GM12801 (cell line): Measurements from ENCODE around the gene TBC1D9.

Experiments
- TF ChIP-seq, protein P1 (sequence below): IDR thresholded peaks from one replicate; pipeline ENCODE4 v1.5.1; 2011; ENCODE audit warnings: control low read depth; ENCODE audit not compliant: insufficient read length; ENCODE audit errors: extremely low read depth

The TBC1D9 gene

DNA sequence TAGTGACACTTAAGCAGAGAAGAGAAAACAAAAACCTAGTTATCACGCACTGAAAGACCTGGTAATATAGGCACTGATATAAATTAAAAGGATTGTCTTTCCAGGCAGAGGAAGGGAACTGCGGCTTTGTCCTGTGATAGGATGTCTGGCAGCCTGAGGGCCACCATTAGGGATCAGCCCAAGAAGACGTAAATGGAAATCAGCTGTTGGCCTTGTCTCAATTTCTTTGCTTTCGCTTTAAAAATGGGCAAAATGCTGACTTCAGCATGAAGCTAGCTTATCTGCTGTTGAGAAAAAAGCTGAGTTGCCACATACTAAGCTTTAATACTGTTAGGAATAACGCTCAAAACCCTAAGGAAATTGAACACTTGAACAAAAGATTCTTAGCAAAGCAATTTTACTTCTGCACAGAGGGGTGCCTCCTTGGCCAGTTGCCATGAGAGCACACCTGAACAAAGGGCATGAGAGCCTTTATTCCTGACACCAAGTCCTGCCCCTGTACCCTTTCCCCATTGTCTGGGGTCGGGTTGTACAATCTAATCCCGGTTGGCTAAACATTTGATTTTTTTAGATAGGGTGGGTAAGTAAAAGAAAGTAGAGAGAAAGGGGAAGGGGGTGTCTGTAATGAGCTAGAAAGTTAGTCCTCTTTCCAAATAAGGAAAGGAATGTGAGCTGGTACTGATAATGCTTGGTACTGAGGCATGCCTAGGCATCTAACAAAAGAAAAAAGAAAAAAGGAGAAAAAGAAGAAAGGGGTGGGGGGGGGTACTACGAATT lies 102.3 kb downstream of the TBC1D9 start:
- TF ChIP-seq, protein P1, sequence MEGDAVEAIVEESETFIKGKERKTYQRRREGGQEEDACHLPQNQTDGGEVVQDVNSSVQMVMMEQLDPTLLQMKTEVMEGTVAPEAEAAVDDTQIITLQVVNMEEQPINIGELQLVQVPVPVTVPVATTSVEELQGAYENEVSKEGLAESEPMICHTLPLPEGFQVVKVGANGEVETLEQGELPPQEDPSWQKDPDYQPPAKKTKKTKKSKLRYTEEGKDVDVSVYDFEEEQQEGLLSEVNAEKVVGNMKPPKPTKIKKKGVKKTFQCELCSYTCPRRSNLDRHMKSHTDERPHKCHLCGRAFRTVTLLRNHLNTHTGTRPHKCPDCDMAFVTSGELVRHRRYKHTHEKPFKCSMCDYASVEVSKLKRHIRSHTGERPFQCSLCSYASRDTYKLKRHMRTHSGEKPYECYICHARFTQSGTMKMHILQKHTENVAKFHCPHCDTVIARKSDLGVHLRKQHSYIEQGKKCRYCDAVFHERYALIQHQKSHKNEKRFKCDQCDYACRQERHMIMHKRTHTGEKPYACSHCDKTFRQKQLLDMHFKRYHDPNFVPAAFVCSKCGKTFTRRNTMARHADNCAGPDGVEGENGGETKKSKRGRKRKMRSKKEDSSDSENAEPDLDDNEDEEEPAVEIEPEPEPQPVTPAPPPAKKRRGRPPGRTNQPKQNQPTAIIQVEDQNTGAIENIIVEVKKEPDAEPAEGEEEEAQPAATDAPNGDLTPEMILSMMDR, result no peak

- TF ChIP-seq, protein P1, result no peak
These were observed 103.6 kb downstream of the TBC1D9 start for GRCh38 chr4:140652601-140653000.

DNA sequence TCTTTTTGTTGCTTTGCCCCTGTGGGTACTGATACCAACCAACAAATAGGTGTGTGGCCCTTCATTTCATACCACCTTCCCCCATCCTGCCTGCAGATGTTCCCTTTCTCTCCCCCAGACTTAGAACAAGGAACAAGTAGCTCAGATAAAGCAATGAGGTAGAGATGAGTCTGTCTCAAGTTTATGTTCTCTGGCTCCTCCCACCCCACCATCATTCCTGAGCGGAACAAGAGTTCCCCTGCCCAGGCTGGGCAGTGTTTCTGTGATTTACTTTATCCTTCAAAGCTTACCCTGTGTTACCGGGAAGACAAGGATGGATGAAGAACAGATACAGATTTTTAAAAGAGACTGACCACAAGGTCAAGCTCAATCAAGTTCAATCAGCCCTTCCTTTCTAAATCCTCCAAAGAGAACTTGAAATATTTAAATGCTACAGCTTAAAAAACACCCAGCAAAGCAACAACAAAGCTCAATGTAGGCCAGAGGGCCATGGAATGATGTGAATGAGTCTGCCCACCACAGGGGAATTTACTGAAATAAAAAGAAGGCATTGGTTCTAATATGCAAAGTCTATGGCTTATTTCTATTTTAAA lies 107.4 kb downstream of the TBC1D9 start:
- TF ChIP-seq, protein P1, result no peak

DNA sequence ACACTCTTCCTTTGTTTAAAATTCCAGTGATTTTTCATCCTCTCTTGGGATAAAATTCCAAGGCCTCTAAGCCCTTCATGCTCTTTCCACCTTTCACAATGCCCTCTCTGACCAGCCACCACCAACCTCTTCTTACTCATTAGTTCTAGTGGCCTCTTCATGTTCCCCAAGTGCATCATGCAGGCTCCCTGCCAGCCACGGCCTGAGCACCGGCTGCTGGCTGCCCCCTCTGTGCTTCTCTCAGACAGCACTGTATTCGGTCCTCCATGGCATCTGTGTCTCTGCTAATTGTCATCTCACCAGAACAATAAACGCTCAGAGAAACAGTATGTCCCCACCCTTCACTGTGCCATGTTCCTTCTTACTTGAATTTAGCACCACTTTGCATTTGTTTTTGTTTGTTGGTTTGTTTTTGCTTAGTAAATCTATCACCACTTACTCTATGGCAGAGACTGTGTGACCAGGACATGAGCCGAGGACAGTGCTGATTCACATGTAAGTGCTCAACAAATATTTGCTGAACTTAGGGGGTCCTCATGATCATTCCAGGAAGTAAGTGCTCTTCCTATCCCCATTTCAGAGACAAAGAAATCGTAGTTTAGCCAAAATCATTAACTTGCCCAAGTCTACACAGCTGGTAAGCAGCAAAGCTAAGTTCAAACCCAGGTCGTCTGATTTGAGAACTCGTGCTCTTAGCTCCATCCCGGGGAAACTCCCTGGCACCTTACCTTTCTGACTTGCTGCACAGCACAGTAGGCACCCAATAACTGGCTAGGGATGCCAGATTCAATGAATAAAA lies 110.4 kb downstream of the TBC1D9 start:
- TF ChIP-seq, protein P1, result no peak

GRCh38 chr4:140645196-140645595 lies 111.0 kb downstream of the TBC1D9 start:
- TF ChIP-seq, protein P1, result no peak

DNA sequence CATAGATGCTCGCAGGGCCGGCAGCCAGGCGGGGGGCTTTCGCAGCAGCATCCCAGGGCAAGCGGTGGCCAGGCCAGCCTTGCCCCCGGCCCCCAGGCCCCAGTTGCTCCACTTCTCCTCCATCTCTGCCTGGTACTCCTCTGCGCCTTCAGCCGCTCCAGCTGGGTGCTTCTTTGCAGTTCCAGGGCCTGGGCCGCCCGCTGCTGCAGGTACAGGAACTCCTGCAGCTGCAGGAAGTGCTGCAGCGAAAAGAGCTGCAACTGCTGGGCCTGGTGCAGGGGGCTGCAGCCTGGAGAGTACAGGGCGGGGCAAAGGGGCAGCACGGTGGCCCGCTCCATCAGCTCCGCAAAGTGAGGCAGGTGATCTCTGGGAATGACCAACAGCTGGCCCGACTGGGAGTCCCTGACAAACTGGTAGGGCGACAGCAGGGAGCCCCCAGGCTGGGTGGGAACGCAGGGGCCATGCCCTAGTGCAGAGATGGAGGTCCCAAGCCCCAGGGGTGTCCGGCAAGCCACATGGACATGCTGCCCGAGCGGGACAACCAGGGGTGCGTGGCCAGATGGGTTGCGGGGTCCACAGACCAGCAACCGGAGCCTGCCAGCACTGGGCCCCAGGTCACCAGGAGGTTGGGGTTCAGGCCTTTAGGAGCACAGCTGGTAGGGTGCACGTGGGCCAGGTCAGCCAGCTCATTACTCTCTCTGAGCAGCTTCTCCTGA lies 111.6 kb downstream of the TBC1D9 start:
- TF ChIP-seq, protein P1, result no peak

GRCh38 chr4:140643571-140644055 lies 112.6 kb downstream of the TBC1D9 start:
- TF ChIP-seq, protein P1, result no peak
